Measurements from ENCODE around the gene MIA3. TPM values are rescaled to one million over a fixed set of nuclear protein-coding genes. Genes with fewer than 3 reads are reported as not detected.
A peak's percentile ranks its signal among the peaks of the same experiment; 100 is the strongest.
"Not testable (repeated sequence)": the region's sequence is repeated elsewhere in the genome, so short reads cannot be mapped to it uniquely, and the experiment has no call there.

Gene MIA3
- total and polyA plus RNA-seq, 4 donors = 20.7 to 69.3 (median 41.6) TPM

- Histone ChIP-seq H3K4me3 (no peak overlapping the region), H3K36me3 (ENCODE audit: control insufficient read depth in 4 of 4, insufficient read depth in 4 of 4, low read length in 4 of 4) (peaks cover 21 to 72% (median 44%) of the 10 kb centered on the region in 4 donors), H3K9me3 (ENCODE audit: control insufficient read depth in 4 of 4, insufficient read depth in 3 of 4, low read length in 3 of 4) (no peaks in the 10 kb centered on the region), H3K4me1 (ENCODE audit: control insufficient read depth in 5 of 5, insufficient read depth in 5 of 5, low read length in 5 of 5) (peaks cover 0 to 9% (median 0%) of the 10 kb centered on the region in 5 donors), H3K27me3 (ENCODE audit: control insufficient read depth in 3 of 3, insufficient read depth in 3 of 3, low read length in 2 of 3) (no peaks in the 10 kb centered on the region), H3K9ac (ENCODE audit: insufficient read depth in 1 of 2, low read length in 2 of 2) (no peak overlapping the region), H3K27ac (ENCODE audit: low read depth in 1 of 2, low read length in 1 of 2) (no peak overlapping the region)
- DNase-seq (no peak), ATAC-seq (ENCODE audit: insufficient read depth, low FRiP score) (no peak)
- no peak for TF ChIP-seq CTCF (IDR thresholded peaks at IDR 0.05; ENCODE audit: control extremely low read depth, extremely low read depth)
- 91 to 97% methylated on average over 2 of the region's 2 CpGs for WGBS, 2 donors
Observed at GRCh38 chr1:222657899-222658298, 40.0 kb downstream of the MIA3 start.

GRCh38 chr1:222663431-222663934 lies 45.6 kb downstream of the MIA3 start:
- no peak overlapping the region for H3K9ac ChIP-seq (ENCODE audit: insufficient read depth in 1 of 2, low read length in 2 of 2)
- peaks cover 22 to 68% (median 45%) of the 10 kb centered on the region in 4 donors for H3K36me3 ChIP-seq (ENCODE audit: control insufficient read depth in 4 of 4, insufficient read depth in 4 of 4, low read length in 4 of 4)
- H3K4me1 ChIP-seq (ENCODE audit: control insufficient read depth in 5 of 5, insufficient read depth in 5 of 5, low read length in 5 of 5) = no peaks in the 10 kb centered on the region
- DNase-seq (no peak), ATAC-seq (ENCODE audit: insufficient read depth, low FRiP score) (no peak)
- no peak for TF ChIP-seq CTCF (IDR thresholded peaks at IDR 0.05; ENCODE audit: control extremely low read depth, extremely low read depth)
- H3K9me3 ChIP-seq (ENCODE audit: control insufficient read depth in 4 of 4, insufficient read depth in 3 of 4, low read length in 3 of 4) = no peaks in the 10 kb centered on the region
- H3K27ac ChIP-seq (ENCODE audit: low read depth in 1 of 2, low read length in 1 of 2) = no peak overlapping the region
- 96 to 97% methylated on average over 4 of the region's 4 CpGs for WGBS, 2 donors
- no peak overlapping the region for H3K4me3 ChIP-seq
- no peaks in the 10 kb centered on the region for H3K27me3 ChIP-seq (ENCODE audit: control insufficient read depth in 3 of 3, insufficient read depth in 3 of 3, low read length in 2 of 3)

GRCh38 chr1:222665964-222666363 lies 48.1 kb downstream of the MIA3 start:
- TF ChIP-seq CTCF (IDR thresholded peaks at IDR 0.05; ENCODE audit: control extremely low read depth, extremely low read depth) = no peak
- Histone ChIP-seq H3K27ac (ENCODE audit: low read depth in 1 of 2, low read length in 1 of 2) (no peak overlapping the region), H3K4me3 (no peak overlapping the region), H3K27me3 (ENCODE audit: control insufficient read depth in 3 of 3, insufficient read depth in 3 of 3, low read length in 2 of 3) (no peaks in the 10 kb centered on the region), H3K9ac (ENCODE audit: insufficient read depth in 1 of 2, low read length in 2 of 2) (no peak overlapping the region), H3K9me3 (ENCODE audit: control insufficient read depth in 4 of 4, insufficient read depth in 3 of 4, low read length in 3 of 4) (no peaks in the 10 kb centered on the region), H3K4me1 (ENCODE audit: control insufficient read depth in 5 of 5, insufficient read depth in 5 of 5, low read length in 5 of 5) (no peaks in the 10 kb centered on the region), H3K36me3 (ENCODE audit: control insufficient read depth in 4 of 4, insufficient read depth in 4 of 4, low read length in 4 of 4) (peaks cover 21 to 55% (median 37%) of the 10 kb centered on the region in 4 donors)
- no peak for ATAC-seq (ENCODE audit: insufficient read depth, low FRiP score)
- peak in 2 of 3 donors; percentile 5 to 6 for DNase-seq
- WGBS, 2 donors = 83 to 89% methylated on average over 7 of the region's 7 CpGs

GRCh38 chr1:222668184-222668583 lies 50.3 kb downstream of the MIA3 start:
- not testable (repeated sequence) for H3K27ac ChIP-seq (ENCODE audit: low read depth in 1 of 2, low read length in 1 of 2); H3K4me1 ChIP-seq (ENCODE audit: control insufficient read depth in 5 of 5, insufficient read depth in 5 of 5, low read length in 5 of 5); DNase-seq; H3K4me3 ChIP-seq; H3K9ac ChIP-seq (ENCODE audit: insufficient read depth in 1 of 2, low read length in 2 of 2); H3K9me3 ChIP-seq (ENCODE audit: control insufficient read depth in 4 of 4, insufficient read depth in 3 of 4, low read length in 3 of 4); ATAC-seq (ENCODE audit: insufficient read depth, low FRiP score); H3K27me3 ChIP-seq (ENCODE audit: control insufficient read depth in 3 of 3, insufficient read depth in 3 of 3, low read length in 2 of 3)
- peaks cover 18 to 50% (median 32%) of the 10 kb centered on the region in 4 donors for H3K36me3 ChIP-seq (ENCODE audit: control insufficient read depth in 4 of 4, insufficient read depth in 4 of 4, low read length in 4 of 4)
- WGBS, 2 donors = no CpG with 5 or more reads among the region's 4 CpGs

- WGBS, 2 donors = 94 to 95% methylated on average over 1 of the region's 2 CpGs
Observed at GRCh38 chr1:222669107-222669506, 51.2 kb downstream of the MIA3 start.

More at GRCh38 chr1:222669107-222669506, 51.2 kb downstream of the MIA3 start:
- H3K9ac ChIP-seq (ENCODE audit: insufficient read depth in 1 of 2, low read length in 2 of 2); H3K27me3 ChIP-seq (ENCODE audit: control insufficient read depth in 3 of 3, insufficient read depth in 3 of 3, low read length in 2 of 3); H3K4me3 ChIP-seq; H3K27ac ChIP-seq (ENCODE audit: low read depth in 1 of 2, low read length in 1 of 2); H3K9me3 ChIP-seq (ENCODE audit: control insufficient read depth in 4 of 4, insufficient read depth in 3 of 4, low read length in 3 of 4); ATAC-seq (ENCODE audit: insufficient read depth, low FRiP score); H3K4me1 ChIP-seq (ENCODE audit: control insufficient read depth in 5 of 5, insufficient read depth in 5 of 5, low read length in 5 of 5); DNase-seq: not testable (repeated sequence)
- peaks cover 12 to 42% (median 24%) of the 10 kb centered on the region in 4 donors for H3K36me3 ChIP-seq (ENCODE audit: control insufficient read depth in 4 of 4, insufficient read depth in 4 of 4, low read length in 4 of 4)
